GM18951 (cell line): ENCODE results near the gene POLR2F.

ENCODE experiments used
- POLR2A ChIP-seq: IDR thresholded peaks from 4 replicates; pipeline ENCODE4 v1.6.1; 2011; ENCODE audit warnings: mild to moderate bottlenecking; ENCODE audit not compliant: insufficient read length, insufficient read depth; ENCODE audit errors: extremely low read depth
- in situ Hi-C: fragments of 300-500 bp; cut with MboI; formaldehyde crosslinking; loops from one replicate; pipeline ENCODE4 v1.12.0; 2022; ENCODE audit warnings: low sequenced_read_pairs, mixed read lengths, inconsistent platforms; ENCODE audit not compliant: unreplicated experiment

The POLR2F gene

DNA sequence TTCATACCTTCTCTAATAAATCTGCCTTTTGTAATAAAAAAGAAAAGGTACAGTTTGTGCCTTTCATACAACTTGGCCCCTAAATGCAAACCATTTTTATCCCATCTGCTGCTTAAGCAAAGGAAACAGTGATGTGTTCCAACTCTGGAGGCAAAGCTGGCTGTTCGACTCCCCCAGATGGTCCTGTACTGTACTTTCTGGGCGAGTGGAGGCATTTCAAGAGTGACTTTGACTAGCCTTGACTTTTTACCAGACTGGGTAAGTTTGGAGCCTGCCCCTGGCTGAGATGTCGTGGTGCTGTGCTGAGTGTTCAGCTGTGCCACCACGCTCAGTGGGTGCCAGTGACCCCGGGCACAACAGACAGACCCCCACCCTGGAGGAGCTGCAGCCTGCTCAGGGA, 37.2 kb upstream of the POLR2F start:
- TF ChIP-seq POLR2A, result no peak
- in situ Hi-C loops, result no loop called here

DNA sequence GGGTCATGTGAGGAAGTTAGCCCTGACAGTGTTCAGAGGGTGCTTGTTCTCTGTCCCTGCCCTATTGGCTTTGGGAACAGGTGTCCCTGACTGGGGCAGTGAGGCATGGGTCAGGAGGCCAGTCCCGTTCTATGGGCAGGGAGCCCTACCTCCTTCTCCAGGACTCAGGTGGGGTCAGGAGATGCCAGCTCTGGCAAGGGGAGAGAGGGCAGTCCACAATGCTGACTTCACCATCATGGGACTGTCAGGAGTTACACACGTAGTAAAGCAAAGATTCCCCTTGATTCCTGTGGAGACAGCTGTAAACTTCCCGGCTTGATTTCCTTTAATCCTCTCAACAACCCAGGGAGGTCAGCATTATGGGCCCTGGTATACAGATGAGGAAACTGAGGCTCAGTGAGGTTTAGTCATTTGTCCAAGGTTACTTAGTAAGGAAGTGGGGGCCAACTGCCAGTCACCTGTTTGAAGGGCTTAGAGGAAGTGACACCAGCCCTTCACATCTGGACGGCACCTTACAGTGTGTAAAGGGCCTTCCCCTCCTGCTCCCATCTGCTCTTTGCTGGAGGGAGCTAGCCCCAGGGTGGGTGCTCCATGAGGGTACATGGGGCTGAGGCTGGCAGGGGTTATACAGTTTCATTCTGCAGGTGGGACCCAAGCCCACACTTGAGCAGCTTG, 35.5 kb upstream of the POLR2F start:
- in situ Hi-C loops, result no loop called here

DNA sequence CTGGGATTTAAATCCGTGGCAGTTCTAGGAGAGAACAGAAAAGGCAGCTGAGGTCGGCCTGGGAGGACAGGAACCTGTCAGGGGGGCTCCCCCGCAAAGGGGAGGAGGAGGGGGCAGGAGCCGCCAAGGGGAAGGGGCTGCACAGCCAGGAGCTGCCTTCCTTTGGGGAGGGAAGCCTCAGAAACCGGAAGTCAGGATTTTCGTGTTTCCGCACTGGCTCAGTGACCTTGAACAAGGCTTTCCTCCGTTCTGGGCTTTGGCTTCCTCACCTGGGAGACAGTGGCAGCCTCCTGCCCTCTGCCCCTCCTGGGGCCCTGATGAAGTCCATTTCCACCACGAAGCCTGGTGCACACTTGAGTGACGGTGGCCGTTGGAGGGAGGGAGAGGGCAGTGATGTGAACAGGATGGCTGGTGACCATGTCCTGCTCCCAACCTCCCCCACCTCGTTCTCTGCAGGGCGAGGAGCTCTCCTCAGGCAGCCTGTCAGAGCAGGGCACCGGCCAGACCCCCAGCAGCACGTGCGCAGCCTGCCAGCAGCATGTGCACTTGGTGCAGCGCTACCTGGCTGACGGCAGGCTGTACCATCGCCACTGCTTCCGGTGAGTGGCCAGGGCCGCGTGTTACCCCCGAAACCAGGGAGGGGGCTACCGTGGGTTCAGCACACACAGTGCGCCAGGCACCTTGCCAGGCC, 34.8 kb upstream of the POLR2F start:
- TF ChIP-seq POLR2A, result no peak
- in situ Hi-C loops, result no loop called here

More for the DNA sequence above, 35.5 kb upstream of the POLR2F start:
- no peak for TF ChIP-seq POLR2A

DNA sequence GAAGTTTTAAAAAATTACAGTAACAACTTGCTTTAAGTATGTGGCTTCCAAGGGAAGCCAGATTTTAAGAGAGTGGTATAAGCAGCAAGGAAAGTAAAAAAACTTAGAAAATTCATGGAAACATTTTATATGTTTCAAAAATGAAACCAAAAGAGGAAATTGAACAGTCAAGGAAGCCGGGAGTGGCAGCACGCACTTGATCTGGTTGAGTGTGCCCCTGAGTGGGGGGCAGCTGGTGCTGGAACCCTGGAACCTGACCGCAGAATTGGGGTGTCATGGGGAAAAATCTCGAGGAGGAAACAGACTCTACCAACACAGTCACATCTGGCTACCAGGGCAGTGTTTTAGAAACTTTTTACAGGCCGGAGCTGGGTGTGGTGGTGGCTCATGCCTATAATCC, 33.4 kb upstream of the POLR2F start:
- in situ Hi-C loops, result no loop called here
- TF ChIP-seq POLR2A, result no peak

DNA sequence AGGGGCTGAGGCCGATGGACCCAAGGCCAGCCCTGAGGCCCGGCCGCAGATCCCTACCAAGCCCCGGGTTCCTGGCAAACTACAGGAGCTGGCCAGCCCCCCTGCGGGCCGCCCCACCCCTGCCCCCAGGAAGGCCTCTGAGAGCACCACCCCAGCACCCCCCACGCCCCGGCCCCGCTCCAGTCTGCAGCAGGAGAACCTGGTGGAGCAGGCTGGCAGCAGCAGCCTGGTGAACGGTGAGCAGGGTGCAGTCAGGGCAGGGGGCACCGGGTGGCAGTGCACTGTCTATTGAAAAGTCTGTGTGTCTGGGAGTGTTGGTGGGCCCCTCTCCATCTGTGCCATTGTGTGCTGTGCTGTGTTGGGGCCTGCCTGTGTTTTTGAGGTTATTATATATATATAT, 31.3 kb upstream of the POLR2F start:
- TF ChIP-seq POLR2A, result no peak
- in situ Hi-C loops, result no loop called here

DNA sequence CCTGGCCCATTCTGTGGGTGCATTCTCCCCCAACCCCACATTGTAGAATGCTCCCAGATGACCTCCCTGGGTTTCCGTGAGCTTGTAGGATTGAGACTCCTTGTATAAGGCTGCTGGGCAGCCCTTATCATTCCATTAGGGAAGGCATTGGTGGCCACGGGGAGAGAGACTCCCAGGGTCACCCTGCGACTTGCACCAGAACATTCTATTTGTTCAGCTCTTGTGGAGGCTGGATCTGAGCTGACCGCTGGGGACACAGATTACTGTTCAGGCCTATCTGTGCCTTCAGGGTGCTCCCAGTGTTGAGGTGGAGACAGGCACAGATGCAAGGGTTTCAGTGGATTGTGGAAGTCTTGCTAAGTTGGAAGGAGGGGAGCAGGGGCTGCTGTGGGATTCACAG, 29.6 kb upstream of the POLR2F start:
- in situ Hi-C loops, result no loop called here
- no peak for TF ChIP-seq POLR2A

DNA sequence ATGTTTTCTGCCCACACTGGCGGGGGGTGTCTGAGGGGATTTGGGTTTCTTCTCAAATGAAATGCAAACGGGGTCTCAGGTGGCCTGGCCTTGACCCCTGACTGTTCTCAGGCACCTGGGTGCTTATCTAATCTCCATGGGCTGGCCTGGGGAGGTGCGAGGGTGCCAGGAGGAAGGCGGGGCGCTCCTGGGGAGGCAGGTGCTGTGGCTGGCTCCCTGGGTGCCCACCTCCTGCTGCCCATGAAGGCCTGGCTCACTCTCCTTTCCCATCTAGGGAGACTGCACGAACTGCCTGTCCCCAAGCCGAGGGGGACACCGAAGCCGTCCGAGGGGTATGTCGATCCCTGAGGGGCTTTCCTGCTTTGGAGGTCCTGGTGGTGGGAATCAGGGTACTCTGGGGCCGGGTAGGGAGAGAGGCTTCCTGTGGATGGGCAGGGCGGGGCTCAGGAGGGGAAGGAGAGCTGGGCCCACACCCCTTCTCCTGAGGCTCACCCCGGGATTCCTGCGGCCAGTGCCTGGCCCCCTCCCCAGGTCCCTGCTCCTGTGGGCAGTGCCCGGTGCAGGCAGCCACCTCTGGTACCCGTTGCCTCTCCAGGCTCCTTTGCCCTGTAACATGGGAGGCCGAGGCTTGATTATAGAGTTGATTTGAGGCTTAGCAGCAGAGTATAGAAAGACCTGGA, 29.0 kb upstream of the POLR2F start:
- in situ Hi-C loops, result no loop called here
- no peak for TF ChIP-seq POLR2A

DNA sequence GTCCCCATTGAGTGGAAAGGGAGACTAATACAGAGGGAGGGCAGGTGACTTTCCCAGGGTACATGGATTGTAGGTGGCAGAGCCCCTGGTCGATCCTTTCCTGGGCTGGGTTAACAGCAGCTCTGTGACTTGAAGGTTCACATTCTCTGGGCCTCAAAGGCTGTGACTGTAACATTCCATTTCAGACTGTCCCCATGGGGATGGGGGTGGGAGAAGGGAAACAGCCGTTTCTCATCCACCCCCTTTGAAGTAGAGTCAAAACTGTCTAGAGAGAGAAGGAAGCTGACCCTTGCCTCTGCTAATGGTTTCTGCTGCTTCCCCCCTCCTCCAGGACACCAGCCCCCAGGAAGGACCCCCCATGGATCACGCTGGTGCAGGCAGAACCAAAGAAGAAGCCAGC, 28.2 kb upstream of the POLR2F start:
- TF ChIP-seq POLR2A, result no peak
- in situ Hi-C loops, result no loop called here

DNA sequence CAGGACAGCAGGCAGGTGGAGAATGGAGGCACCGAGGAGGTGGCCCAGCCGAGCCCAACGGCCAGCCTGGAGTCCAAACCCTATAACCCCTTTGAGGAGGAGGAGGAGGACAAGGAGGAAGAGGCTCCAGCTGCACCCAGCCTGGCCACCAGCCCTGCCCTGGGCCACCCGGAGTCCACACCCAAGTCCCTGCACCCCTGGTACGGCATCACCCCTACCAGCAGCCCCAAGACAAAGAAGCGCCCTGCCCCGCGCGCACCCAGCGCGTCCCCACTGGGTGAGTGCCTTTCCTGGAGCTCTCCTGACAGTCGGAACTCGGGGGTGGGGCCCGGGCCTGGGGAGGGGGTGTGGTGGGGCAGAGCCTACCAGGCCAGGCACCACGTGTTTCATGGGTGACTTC, 27.7 kb upstream of the POLR2F start:
- in situ Hi-C loops, result no loop called here
- no peak for TF ChIP-seq POLR2A

DNA sequence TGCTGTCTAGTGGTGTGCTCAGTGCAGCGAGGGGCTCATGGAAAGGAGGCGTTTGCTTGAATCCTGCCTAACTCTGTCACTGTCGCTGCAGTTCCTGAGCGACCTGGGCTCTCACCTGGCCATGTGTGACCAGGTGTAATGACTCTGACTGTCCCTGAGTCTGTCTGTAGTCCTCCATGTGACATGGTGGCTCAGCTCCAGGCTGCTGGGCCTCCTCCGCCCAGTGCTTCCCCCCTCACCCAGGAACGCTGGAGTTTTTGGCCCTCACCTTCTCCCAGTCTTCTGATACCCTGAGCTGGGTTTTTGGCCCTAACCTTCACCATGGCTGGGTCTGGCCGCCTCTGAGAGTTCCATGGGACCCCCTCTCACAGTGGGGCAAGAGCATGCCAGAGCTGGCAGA, 27.1 kb upstream of the POLR2F start:
- in situ Hi-C loops, result no loop called here
- no peak for TF ChIP-seq POLR2A

DNA sequence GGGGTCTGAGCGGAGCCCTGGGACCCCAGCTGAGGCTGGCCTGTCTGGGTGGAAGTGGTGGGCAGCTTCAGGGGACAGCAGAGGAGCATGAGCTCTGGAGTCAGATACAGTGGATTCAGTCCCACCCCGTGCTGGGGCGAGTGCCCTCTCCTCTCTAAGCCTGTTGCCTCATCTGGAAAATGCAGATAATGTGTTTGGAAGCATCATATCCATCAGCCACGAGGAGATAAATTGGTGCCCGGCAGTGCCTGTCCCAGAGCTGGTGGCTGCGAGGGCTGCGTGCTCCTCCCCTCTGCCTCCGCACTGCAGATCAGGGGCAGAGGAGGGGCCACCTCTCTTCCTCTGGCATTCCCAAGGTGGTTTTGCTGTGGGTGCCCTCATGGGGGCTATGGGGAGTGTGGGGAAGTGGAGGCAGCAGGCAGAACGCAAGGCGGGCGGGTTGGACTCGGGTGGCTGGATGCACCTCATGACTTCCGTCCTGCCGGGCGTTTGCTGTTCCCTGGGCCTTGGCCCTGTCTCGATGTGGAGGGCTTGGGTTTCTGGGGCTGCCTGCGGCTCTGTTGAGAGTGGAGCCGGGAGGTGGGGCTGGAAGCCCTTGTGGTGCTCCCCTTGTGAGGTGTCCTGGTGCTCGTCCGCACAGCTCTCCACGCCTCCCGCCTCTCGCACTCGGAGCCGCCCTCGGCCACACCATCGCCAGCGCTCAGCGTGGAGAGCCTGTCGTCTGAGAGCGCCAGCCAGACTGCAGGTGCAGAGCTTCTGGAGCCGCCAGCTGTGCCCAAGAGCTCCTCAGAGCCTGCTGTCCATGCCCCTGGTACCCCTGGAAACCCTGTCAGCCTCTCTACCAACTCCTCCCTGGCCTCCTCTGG, 26.5 kb upstream of the POLR2F start:
- no peak for TF ChIP-seq POLR2A
- in situ Hi-C loops, result no loop called here

DNA sequence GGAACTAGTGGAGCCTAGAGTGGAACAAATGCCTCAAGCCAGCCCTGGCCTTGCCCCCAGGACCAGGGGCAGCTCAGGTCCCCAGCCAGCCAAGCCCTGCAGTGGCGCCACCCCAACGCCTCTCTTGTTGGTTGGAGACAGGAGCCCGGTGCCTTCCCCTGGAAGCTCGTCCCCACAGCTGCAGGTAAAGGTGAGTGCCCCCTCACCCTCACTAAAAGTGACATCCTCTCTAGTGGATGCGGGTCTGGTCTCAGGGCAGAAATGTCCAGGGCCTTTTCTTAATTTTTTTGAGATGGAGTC, 25.9 kb upstream of the POLR2F start:
- in situ Hi-C loops, result no loop called here
- no peak for TF ChIP-seq POLR2A

DNA sequence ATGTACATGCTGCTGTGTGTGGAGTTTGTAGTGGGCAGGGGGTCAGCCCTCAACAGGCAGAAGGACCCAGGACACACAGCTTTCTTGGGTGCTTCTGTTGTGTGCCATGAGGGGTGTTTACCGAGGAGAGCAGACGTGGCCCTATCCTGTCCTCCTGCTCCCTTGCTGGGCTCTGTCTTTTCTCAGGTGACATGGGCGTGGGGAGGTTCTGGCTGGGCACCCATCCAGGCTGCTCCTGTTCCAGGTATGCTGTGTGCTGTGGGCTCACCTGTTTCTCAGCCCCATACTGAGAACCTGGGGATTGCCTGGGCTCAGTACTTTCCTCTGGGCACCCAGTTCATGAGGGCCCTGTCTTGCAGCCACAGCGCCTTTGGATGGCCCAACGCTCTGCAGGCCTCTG, 24.1 kb upstream of the POLR2F start:
- in situ Hi-C loops, result no loop called here
- no peak for TF ChIP-seq POLR2A
